ENCODE results near the gene IL1RAPL2.
"Not testable (repeated sequence)": the region's sequence is repeated elsewhere in the genome, so short reads cannot be mapped to it uniquely, and the experiment has no call there.

IL1RAPL2 gene

DNA sequence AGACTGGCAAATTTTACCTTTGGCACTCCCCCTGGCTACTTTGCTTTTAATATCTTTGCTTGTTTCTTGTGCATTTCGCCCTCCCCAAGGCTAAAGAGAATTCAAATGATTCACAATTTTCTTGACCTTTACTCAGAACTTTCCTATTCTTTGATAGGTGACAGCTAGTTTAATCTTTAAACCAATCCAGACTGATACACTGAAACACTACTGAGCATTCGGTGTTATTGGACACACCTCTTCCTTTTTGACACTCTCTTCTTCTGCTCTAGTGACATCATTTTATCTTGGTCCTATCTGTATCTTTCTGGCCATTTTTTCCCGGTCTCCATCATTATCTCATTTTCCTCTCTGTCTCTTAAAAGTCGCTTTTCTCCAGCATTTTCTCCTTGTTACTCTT lies 103.1 kb downstream of the IL1RAPL2 start:
- in situ Hi-C loops (cut with HindIII; ENCODE audit: low sequenced_read_pairs) = no loop called here

DNA sequence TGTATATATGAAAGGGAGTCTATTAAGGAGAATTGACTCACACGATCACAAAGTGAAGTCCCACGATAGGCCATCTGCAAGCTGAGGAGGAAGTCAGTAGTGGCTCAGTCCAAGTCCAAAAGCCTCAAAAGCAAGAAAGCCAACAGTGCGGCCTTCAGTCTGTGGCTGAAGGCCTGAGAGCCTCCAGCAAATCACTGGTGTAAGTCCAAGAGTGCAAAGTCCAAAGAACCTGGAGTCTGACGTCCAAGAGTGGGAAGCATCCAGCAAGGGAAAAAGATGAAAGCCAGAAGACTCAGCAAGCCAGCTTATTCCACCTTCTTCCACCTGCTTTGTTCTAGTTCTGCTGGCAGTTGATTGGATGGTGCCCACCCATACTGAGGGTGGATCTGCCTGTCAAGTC lies 104.1 kb downstream of the IL1RAPL2 start:
- in situ Hi-C loops (cut with HindIII; ENCODE audit: low sequenced_read_pairs) = no loop called here

DNA sequence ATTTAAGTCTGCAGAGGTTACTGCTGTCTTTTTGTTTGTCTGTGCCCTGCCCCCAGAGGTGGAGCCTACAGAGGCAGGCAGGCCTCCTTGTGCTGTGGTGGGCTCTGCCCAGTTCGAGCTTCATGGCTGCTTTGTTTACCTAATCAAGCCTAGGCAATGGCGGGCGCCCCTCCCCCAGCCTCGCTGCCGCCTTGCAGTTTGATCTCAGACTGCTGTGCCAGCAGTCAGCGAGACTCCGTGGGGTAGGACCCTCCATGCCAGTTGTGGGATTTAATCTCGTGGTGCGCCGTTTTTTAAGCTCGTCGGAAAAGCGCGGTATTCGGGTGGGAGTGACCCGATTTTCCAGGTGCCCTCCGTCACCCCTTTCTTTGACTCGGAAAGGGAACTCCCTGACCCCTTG lies 111.5 kb downstream of the IL1RAPL2 start:
- in situ Hi-C loops (cut with HindIII; ENCODE audit: low sequenced_read_pairs) = not testable (repeated sequence)

DNA sequence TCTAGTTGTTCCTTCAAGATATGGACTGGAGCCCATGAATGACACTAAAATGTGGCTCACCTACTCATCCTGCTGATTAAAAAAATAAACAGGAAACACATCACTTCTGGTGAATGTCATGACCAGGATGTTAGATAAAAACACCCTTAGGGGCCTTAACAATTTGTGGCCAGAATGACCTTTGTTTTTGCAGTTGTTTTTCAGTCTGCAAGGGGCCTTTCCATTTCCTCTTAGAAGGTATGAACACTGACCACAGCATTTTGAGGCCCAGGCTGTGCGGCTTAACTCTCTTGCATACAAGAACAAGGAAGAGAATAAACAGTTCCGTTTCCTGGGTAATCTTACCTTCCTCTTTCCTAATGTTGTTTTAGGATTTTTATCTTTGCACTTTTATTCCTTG lies 113.2 kb downstream of the IL1RAPL2 start:
- in situ Hi-C loops (cut with HindIII; ENCODE audit: low sequenced_read_pairs) = no loop called here

DNA sequence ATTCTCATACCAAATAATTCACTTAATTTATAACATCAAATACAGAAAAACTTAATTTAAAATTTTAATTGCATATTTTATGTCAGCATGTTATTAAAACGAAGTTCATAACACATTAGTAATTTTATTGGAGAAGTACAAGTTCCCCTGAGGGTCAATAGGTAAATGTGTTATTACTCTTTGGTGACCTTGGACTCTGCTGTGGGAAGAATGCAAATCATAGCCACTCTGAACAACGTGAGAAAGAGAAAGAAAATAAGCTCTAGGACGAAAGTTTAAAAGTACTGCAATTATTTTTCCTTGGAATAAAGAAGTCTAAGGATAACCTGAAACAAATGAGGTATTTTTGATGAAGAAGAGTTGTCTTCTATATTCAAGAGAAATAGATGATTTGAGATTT lies 115.2 kb downstream of the IL1RAPL2 start:
- in situ Hi-C loops (cut with HindIII; ENCODE audit: low sequenced_read_pairs) = no loop called here

DNA sequence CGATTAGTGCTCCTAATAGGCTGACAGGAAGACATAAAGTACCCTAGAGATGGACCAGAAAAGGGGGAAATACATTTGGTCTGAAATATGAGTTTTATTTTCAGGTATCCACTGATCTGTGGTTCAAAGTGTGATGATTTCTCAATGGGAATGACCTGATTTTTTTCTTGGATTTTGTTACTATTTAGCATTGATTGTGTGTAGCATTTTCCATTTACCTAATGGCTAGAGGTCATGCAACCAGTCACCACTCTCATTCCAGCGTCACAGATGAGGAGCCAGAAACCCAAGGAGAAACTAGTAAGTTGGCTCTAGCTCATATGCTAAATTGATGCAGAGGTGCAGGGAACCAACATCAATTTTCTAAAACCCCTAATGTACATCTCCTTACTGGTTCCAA lies 118.1 kb downstream of the IL1RAPL2 start:
- in situ Hi-C loops (cut with HindIII; ENCODE audit: low sequenced_read_pairs) = no loop called here

DNA sequence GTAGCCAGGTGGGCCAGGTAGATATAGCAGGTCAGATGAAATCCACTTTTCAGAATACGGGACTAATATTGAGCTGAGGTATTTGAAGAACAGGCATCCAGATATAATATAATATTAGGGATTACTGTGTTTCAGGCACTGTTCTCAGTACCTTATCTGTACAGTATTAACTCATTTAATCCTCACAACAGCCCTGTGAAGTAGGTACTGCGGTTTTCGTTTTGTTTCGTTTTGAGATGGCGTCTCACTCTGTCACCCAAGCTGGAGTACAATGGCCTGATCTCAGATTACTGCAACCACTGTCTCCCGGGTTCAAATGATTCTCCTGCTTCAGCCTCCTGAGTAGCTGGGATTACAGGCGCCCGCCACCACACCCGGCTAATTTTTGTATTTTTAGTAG lies 129.6 kb downstream of the IL1RAPL2 start:
- in situ Hi-C loops (cut with HindIII; ENCODE audit: low sequenced_read_pairs) = no loop called here

DNA sequence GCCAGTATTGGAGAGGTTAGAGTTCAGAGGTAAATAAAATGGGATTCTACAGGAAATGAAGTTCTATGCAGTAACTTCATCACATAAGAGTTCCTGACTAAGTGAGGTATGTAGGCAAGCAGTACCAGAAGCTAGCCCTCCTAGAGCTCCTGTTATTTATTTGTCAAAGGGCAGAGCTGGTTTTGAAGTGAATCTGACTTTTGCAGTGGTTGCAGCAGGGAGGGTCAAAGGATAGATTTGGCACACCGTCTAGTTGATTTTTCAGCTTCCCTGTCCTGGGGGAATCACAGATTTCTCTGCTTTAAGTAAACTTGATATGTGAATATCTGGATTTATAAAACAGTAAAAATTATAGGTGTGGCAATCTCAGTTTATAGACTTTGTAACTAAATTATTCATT lies 130.7 kb downstream of the IL1RAPL2 start:
- in situ Hi-C loops (cut with HindIII; ENCODE audit: low sequenced_read_pairs) = no loop called here

DNA sequence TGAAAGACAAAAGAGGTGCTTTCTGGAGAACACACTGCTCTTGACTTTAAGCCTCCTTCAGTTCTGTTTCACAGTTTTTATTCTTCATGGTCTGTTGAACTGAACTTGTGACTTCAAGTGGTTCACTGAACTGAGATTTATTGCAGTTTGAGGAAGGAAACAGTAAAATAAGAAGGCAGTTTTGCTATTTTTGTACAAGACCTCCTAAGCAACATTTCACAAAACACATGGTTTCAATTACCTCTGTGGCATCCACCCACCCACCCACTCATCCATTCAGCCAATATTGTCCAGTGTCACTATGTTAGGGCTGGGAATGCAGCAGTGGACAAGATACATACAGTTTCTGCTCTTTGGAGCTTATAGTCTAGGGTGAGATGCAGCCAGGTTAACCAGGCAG lies 131.3 kb downstream of the IL1RAPL2 start:
- in situ Hi-C loops (cut with HindIII; ENCODE audit: low sequenced_read_pairs) = no loop called here

DNA sequence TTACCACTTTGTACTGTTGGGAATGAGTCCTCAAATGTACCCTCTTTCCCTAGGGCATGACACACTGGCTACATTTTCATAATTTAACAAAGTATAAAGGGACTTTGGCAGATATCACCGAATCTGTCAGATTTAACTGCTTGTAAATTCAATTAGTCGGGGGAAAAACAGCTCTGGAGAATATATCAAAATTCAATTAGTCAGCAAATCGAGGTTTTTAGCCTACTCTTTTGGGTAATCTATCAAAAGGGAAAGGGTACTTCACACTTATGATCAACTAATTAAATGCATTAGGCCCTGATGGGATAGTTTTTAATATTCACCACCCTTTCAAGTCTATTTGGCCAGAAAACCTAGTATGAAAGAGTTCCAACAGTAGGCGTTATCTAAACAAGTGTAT lies 141.0 kb downstream of the IL1RAPL2 start:
- in situ Hi-C loops (cut with HindIII; ENCODE audit: low sequenced_read_pairs) = no loop called here

DNA sequence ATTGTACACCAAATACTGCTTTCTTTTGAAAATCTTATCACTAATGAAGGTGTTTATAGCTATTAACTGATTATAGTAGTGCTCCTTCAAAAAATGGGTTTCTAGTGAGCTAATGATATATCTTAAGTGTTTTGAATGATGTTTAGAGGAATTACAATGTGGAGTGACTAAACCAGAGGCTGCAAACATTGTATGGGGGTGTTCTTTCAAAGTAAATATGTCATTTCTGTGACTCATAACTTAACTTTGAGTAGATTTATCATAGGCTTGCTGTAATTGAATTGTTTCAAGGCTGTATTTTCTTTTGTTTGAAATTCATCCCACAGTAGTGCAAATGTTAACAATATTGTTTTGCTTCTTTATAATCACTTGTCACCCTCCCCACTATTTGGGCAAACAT lies 141.6 kb downstream of the IL1RAPL2 start:
- in situ Hi-C loops (cut with HindIII; ENCODE audit: low sequenced_read_pairs) = no loop called here

DNA sequence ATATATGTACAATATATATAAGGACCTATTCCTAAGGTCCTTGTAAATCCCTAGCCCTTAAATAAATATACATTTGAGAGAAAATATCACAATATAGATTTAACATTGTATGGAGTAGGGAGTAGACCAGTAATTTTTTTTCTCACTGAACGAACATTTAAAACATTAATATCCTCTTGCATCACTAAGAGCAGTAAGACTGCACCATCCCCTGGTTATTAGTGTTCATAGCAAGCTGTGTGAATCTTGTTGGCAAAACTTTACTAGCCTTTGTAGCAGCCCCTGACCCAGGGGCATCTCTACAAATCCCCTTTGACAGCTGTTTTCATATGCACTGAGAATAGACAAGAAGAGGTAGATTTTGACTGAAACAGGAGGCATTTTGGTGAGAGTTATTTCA lies 146.5 kb downstream of the IL1RAPL2 start:
- in situ Hi-C loops (cut with HindIII; ENCODE audit: low sequenced_read_pairs) = no loop called here

DNA sequence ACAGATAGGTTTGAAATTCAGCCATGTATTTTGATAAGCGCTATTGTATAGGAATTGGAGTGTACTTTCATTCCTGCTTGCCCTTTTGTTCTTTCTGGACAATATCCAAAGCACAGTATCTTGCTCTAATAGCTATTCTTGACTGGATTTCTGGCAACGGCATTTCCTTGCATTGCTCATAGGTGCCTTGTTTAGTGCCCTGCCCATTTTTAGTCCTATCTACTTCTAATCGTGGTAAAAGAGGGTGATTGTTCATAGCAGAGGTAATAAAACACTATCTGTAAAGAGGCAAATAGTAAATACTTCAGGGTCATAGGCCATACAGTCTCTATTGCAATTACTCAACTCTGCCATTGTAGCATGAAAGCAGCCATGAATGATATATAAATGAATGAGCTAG lies 155.9 kb downstream of the IL1RAPL2 start:
- in situ Hi-C loops (cut with HindIII; ENCODE audit: low sequenced_read_pairs) = no loop called here

DNA sequence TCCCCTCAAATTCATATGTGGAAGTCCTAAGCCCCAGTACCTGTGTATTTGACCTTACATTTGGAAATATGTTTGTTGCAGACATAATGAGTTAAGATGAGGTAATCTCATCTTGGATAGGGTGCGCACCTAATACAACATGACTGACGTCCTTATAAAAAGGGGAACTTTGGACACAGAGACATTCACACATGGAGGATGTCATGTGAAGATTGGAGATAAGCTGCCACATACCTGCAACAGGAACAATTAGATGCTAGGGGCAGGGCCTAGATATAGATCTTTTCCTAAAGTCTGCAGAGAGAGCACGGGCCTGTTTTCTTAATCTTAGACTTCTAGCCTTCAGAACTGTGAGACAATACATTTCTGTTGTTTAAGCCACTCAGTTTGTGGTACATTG lies 162.5 kb downstream of the IL1RAPL2 start:
- in situ Hi-C loops (cut with HindIII; ENCODE audit: low sequenced_read_pairs) = no loop called here

DNA sequence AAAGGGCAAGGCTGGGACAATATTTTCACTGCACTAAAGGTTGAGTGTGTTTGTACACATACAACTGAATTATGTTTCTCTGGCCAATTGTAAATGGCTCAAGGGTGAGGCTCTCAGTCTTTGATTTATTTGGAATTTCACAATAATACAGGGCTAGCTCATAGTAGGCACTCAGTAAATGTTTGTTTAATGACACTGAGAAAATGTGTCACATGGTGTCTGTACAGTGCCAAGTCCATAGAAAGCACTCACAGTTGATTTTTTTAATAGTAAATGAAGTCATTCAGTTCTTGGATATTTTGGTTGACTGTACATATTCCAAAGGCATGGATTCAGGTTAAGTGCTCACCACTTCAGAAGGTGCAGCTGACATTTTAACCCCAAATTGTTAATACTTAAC lies 176.4 kb downstream of the IL1RAPL2 start:
- in situ Hi-C loops (cut with HindIII; ENCODE audit: low sequenced_read_pairs) = no loop called here

DNA sequence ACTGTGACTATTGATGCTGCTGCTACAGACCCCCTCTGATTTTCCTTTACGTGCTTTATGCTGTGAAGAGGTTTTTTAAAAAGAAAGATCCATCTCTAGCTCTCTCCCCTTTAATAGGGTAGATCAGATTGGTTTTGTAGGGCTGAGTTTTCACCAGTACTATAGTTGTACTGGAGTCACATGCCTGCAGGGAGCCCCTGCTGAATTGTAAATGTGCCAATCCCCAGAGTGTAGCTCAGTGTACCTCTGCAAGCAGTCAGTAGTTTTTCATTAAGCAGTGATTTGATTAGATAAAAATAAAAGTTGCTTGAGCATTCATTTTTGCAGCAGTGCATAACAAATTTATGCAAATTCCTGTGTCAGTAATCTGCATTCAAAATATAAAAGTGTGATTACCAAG lies 179.2 kb downstream of the IL1RAPL2 start:
- in situ Hi-C loops (cut with HindIII; ENCODE audit: low sequenced_read_pairs) = no loop called here

DNA sequence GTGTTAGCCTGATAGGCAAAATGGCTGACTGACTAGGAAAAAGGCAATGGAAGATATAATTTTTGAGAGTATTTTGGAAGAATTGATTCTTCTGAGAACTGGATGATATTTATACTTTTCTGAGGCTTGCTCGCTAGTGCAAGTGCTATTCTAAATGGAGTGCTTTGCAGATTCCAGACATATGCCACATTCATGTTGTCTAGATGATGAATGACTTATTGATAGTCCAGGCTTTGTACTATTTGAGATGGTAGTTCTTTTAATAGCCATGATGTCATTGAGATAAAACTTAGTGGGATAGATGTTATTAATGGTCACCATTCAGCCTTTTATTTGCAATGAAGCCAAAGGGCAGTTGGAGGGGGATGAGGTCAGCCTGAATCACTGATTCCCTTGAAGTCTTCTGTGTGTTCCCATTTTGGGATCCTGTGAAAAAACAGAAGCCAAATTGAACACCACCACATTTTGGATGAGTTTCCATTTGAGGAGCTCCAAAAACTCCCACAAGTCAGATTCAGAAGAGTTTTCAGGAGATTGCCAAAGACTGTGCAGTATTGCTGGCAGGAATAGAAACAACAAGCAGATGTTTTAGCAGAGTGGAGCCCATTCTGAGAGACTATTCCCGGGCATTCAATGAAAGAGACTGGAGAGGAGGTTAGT lies 184.1 kb downstream of the IL1RAPL2 start:
- in situ Hi-C loops (cut with HindIII; ENCODE audit: low sequenced_read_pairs) = no loop called here

DNA sequence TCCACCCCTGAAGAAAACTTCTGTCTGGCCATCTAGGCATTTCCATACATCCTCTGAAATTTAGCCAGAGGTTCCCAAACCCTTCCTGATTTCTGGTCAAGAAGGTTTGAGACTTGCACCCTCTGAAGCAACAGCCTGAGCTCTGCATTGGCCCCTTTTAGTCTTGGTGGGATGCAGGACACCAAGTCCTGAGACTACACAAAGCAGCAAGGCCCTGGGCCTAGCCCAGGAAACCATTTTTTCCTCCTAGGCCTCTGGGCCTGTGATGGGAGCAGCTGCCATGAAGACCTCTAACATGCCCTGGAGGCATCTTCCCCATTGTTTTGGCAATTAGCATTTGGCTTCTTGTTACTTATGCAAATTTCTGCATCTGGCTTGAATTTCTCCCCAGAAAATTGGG lies 196.6 kb downstream of the IL1RAPL2 start:
- in situ Hi-C loops (cut with HindIII; ENCODE audit: low sequenced_read_pairs) = no loop called here

DNA sequence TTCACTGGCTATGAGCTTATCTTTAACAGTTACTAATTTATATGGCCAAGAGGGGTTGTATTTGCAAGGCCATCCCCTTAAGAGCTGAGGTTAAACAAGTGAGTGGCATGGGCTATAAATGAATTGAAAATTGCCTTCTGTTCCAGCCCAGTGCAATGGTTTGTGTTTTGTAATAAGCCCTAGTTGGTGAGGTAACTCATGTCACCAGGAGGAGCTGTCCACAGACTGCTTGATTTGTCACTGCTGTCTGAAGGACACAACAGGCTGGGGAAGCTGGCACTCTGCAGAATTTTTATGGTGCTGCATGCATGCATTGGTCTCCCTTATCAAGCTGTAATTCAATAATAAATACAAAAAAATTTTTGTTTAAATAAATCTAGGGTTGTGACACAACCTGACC lies 223.8 kb downstream of the IL1RAPL2 start:
- in situ Hi-C loops (cut with HindIII; ENCODE audit: low sequenced_read_pairs) = no loop called here

DNA sequence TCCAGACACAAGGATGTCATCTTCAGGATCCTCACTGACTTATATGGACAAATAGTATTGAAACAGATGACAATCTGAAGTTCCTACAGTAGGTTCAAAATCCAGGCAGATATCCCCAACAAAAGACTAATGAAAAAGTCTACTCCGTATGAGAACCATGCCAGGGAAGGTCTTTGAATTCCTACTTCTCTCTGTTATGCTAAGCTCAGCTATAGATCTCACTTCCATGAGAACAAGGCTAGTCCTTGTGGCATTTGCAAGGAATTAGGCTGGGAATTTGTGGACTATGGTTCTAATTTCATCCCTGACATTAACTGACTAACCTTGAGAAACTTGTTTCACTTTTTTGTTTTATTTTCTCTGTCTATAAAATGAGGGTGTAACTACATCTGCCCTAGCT lies 229.8 kb downstream of the IL1RAPL2 start:
- in situ Hi-C loops (cut with HindIII; ENCODE audit: low sequenced_read_pairs) = no loop called here

DNA sequence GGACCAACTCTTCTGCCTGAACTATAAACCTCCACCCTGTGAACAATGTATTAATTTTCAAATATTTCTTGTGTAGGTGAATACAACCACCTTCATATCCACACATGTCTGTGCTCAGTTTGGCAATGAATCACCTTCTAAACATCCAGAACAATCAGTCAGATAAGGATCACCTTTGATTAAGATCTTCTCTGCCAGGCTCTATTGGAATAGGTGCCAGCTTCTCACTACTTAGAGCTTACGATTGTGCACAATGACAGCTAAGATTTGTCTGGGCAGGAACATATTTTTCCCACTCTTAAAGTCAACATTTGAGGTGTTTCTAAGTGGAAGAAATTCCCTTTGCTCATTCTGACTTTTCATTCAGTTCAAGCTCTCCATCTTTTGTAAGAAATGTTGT lies 237.2 kb downstream of the IL1RAPL2 start:
- in situ Hi-C loops (cut with HindIII; ENCODE audit: low sequenced_read_pairs) = no loop called here

DNA sequence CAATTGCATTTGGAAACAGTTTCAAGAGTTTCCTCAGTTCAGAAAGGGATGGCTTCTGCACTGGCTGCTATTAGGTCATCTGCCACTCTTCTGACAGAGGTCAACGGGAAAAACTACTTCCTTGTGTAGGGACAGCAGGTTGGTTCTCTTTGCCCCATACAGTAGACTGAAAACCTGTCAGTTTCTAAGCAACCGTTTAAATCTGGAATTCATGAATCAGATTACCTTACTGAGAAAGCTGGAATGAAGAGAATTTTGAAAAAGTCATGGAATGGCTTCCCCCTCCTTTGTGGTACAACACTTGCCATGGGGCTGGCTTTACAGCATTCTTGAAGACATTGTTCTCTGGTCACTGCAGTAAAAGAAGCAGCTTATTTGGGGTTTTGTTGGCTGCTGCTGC lies 240.3 kb downstream of the IL1RAPL2 start:
- in situ Hi-C loops (cut with HindIII; ENCODE audit: low sequenced_read_pairs) = no loop called here

DNA sequence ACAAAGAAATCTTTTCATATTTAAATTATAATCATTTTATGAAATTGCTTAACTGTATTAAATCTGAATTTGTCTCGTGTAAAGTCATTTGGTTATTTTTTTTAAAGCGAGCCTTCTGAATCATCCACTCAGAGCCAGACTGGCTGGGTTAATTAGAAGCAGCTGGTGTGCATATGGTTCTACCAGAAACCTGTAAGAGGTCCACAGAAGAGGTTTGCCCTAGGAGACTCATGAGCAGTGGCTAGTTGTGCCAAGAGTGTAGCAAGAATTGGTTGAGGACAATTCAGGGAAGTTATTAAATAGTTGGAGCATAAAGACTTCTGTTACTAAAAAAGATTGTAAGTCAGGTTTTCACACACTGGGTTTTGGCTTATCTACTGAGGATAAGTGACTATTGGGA lies 267.4 kb downstream of the IL1RAPL2 start:
- in situ Hi-C loops (cut with HindIII; ENCODE audit: low sequenced_read_pairs) = no loop called here

DNA sequence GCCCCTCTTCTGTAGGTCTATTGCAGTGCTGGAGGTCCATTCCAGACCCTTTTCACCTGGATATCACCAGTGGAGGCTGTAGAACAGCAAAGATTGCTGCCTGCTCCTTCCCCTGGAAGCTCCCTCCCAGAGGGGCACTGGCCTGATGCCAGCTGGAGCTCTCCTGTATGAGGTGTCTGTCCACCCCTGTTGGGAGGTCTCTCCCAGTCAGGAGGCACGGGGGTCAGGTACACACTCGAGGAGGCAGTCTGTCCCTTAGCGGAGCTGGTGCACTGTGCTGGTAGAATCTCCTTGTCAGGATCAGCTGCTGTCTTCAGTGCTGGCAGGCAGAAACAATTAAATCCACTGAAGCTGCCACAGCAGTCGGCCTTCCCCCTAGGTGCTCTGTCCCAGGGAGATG lies 276.6 kb downstream of the IL1RAPL2 start:
- in situ Hi-C loops (cut with HindIII; ENCODE audit: low sequenced_read_pairs) = no loop called here
